Stimulated activated CD4-positive, alpha-beta T cell treated with anti-CD3 and anti-CD28 coated beads, Interleukin-2, amount 100 ng/mL, for 48 hours (primary cell): ENCODE measurements around the gene NSMCE1.
"Not testable (repeated sequence)": the region's sequence is repeated elsewhere in the genome, so short reads cannot be mapped to it uniquely, and the experiment has no call there.

Experiments used
- DNase-seq, 2 donors: peaks; one replicate each; pipeline ENCODE4 v3.0.0-alpha.2; 2020

Gene NSMCE1

DNA sequence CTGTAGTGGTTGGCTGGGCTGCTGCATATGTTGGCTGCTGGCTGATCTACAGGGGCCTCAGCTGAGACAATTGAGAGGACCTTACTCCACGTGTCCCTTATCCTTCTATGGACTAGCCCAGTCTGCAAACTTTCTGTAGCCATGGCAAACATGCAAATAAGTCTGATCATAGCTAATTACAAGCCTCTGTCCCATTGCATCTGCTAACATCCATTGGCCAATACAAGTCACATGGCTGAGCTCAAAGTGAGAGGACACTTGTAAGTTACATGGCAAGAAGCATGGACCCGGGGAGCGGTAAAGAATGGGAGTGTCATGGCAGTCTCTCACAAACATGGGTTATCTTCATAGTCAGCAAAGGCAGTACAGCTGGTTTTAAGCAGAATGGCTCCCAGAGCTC lies 33.6 kb upstream of the NSMCE1 start:
- DNase-seq = no peak

GRCh38 chr16:27301236-27301861 lies 32.8 kb upstream of the NSMCE1 start:
- DNase-seq = no peak

DNA sequence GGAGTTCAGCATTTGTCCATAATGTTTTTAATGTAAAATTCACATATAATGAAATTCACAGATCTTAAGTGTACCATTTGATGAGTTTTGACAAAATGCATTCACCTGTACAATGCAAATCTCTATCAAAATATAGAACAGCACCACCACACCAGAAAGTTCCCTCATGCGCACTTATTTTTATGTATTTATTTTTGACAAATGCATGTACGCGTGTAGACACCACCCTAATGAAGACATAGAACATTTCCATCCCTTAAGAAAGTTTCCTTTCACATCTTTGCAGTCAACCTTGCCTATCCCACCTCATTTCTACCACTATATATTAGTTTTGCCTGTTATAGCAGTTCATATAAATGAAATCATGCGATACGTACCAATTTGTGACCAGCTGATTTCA lies 29.6 kb upstream of the NSMCE1 start:
- DNase-seq = no peak

DNA sequence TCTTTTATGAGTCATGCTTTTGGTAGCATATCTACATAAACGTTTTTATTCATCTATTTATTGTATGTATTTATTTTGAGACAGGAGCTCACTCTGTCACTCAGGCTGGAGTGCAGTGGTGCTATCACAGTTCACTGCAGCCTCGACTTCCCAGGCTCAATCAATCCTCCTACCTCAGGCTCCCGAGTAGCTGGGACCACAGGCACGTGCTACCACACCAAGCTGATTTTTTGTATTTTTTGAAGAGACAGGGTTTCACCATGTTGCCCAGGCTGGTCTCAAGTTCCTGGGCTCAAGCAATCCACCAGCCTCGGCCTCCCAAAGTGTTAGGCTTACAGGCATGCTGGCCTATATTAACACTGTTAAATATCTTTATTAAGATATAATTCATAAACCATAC lies 24.8 kb upstream of the NSMCE1 start:
- no peak for DNase-seq

DNA sequence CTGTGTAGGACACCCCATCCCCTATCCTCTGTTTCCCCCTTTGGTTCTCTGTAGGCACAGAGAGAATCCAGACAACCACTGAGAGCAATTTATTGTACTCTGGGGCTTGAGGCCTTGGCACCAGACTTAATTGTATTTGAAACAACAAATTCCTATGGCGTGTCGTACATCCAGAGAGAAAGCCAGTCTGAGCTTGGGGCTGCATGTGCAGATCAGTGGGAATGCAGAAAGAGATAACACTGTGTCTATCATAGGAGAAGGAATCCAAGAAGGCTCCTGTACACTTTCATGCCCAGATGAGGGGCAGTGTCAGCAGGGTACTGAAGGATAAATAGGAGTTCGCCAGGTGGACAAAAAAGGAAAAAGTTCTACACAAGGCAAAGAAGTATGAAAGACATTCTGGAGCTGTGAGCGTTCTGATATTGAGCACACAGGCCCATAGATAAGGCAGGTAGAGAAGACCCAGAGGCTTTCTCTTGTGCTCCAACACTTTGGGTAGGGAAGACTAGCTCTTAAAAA lies 23.2 kb upstream of the NSMCE1 start:
- no peak for DNase-seq

DNA sequence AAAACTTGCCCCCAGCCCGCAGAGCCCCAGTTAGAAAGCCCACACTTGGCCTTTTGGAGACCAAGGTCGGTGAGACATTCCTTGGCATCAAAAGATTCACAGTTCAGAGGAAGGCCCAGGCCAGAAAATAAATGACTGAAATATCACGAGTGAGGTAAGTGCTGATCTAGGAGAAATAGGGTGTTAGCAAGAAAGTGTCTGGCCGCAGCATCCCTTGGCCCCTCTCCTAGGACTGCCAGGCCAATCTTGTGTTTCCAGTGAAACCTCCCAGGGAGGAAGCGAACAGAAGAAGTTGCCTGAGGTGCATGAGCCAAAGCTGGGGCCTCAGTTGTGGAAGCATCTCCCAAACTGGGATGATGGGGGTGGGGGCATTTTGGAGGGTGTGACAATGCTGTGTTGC lies 22.5 kb upstream of the NSMCE1 start:
- DNase-seq = no peak

GRCh38 chr16:27290562-27290961 lies 22.0 kb upstream of the NSMCE1 start:
- no peak for DNase-seq

- no peak for DNase-seq
Observed at GRCh38 chr16:27289669-27290068, 21.1 kb upstream of the NSMCE1 start.

GRCh38 chr16:27288313-27288712 lies 19.7 kb upstream of the NSMCE1 start:
- DNase-seq = not testable (repeated sequence)

- DNase-seq = no peak
Observed at GRCh38 chr16:27287887-27288286, 19.3 kb upstream of the NSMCE1 start.

- no peak for DNase-seq
Observed at GRCh38 chr16:27287051-27287811, 18.7 kb upstream of the NSMCE1 start.

DNA sequence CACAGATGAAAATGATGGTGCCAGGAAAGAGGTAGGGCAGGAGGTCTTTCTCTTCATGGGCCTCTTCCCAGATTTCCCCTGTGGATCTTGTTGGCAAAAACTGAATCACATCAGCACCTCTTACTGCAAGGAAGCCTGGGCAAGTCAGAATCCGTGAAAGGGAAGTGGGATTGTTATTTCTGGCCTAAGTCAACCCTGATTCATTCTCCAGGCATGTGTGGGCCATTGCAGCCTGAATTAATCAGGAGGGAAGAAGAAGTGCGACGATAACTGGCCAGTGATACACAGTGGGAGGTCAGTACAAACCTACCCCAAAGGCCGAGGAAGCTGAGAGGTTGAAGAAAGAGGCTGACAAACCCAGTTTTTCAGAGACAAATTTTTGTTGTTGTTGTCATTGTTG lies 17.9 kb upstream of the NSMCE1 start:
- DNase-seq = no peak

DNA sequence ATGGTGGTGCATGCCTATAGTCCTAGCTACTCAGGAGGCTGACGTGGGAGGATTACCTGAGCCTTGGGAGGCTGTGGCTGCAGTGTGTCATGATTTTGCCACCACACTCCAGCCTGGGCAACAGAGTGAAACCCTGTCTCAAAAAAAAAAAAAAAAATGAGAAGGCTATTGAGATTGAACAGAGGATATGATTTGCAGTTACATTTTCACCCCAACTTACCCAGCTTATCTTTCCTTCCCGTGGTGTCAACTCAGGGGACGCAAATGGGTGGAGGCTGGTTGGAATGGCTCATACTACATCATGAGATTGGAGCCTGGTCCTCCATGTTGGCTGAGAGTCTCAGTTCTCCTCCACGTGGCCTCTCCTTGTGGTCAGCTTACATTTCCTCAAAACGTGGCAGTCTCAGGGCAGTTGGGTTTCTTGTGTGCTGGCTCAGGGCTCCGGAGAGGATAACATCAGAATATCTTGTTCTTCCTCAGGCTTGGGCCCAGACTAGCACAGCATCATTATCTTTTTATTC lies 17.2 kb upstream of the NSMCE1 start:
- no peak for DNase-seq

DNA sequence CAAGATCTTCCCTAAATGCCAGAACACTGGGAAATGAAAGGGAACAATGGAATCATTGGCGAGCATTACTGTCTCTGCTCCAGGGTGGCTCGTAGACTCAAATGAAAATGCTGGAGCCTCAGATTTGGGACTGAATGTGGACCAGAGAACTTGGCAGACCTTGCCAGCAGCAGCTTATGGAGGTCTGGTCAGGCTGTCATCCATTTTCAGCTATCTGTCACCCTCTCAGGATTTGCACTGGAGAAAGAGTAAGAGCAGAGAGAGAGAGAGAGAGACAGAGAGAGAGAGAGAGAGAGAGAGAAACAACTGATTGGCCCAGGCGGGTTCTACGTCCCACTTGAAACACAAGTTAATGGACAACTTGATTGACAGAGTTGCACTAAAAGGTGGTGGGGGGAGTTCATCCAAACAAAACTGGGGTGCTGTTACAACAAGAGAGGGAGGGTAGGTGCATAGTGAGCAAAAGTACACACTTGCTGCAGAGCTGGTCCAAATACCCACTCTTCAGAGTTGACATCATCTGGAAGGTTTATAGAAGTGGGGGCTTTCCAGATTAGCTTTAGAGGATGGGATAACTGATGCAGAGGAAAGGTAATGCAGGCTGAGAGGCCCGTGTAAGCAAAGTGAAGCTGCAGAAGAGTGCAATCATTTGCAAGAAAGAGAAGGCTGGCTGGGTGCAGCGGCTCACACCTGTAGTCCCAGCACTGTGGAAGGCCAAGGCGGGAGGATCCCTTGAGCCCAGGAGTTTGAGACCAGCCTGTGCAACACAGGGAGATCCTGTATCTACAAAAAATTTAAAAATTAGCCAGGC lies 16.5 kb upstream of the NSMCE1 start:
- no peak for DNase-seq

DNA sequence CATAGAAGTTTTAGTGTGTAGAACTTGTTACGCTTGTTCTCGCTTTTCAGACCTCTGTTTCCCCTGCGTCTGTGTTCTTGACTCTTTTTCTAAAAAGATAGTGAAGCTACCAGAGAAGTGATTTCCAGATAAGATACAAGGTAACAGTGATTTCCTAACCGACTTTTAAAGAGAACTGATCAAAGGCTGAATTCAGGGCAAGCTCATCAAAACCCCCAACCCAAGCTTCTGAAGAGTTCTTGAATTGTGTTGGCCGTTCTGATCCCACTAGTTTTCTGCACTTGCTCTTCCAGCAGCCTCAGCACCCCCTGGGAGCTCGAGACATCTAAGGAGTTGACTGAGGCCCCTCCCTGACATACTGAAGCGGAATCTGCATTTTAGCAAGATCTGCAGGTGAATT lies 12.7 kb upstream of the NSMCE1 start:
- DNase-seq = no peak

DNA sequence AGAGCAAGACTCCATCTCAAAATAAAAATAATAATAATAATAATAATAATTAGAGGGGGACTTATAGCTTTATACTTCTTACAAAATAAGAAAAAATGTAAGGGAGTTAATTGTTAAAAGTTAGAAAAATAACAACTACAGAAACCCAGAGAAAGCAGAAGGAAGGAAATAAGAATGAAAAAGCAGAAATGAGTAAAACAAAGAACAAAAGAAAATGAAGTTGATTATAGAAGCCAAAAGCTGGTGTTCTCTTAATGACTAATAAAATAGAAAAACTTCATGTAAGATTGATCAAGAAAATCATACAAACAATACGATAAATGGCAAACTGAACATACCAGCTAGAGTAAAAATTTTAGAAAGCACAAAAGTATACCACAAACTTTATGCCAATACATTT lies 6.8 kb upstream of the NSMCE1 start:
- no peak for DNase-seq

DNA sequence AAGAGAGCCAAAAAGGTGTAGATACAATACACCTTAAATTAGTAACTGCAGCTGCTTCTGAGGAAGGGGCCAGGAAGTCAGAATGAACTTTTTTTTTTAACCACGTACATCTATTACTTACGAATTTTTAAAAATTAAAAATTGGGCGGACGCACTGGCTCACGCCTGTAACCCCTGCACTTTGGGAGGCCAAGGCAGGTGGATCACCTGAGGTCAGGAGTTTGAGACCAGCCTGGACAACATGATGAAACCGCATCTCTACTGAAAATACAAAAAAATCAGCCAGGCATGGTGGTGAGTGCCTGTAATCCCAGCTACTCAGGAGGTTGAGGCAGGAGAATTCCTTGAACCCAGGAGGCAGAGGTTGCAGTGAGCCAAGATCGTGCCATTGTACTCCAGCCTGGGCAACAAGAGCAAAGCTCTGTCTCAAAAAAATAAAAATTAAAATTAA lies 5.9 kb upstream of the NSMCE1 start:
- DNase-seq = not testable (repeated sequence)

GRCh38 chr16:27273670-27274423 lies 5.3 kb upstream of the NSMCE1 start:
- DNase-seq = no peak

GRCh38 chr16:27273330-27273669 lies 4.7 kb upstream of the NSMCE1 start:
- DNase-seq = no peak

DNA sequence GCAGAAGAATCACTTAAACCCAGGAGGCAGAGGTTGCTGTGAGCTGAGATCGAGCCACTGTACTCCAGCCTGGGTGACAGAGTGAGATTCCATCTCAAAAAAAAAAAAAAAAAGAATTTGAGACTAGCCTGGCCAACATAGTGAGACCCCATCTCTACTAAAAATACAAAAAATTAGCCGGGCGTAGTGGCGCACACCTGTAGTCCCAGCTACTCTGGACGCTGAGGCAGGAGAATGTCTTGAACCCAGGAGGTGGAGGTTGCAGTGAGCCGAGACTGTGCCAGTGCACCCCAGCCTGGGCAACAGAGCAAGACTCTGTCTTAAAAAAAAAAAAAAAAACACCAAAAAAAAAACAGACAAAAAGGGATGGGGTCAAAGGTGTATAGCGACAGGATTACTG lies 4.1 kb upstream of the NSMCE1 start:
- DNase-seq = not testable (repeated sequence)

DNA sequence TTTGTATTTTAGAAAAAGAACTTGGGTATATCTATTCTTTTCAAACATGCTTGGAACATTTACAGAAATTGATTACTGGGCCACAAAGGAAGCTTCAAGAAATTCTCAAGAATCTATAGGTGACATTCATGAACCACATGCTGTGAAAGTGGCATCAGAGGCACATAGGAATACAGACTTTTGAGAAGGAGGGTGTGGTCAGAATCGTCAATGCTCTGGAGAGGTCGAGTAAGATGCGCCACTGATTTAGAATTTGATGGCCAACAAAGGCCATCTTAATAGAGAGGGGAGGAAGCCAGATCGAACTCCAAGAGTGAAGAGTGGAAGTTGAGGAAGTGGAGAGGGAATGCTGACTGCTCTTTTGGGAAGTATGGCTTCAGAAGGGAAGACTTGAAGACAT lies 3.5 kb upstream of the NSMCE1 start:
- no peak for DNase-seq

DNA sequence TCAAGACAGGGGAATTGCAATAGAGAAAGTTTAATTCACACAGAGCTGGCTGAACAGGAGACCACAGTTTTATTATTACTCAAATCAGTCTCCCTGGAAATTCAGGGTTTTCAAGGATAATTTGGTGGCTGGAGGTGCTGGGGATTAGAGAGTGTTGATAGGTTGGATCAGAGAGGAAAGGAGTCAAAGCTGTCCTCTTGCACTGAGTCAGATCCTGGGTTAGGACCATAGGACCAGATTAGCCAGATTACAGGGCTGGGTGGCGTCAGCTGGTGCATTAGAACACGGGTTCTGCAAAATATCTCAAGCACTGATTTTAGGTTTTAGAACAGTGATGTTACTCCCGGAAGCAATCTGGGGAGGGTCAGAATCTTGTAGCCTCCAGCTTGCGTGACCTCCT lies 1.8 kb upstream of the NSMCE1 start:
- no peak for DNase-seq
